ENCODE results near the gene SEC63.
"Not testable (repeated sequence)": the region's sequence is repeated elsewhere in the genome, so short reads cannot be mapped to it uniquely, and the experiment has no call there.

The SEC63 gene

GRCh38 chr6:107917451-107918375 is 40.3 kb downstream of the SEC63 start:
- peak in 1 of 2 experiments; percentile 13 for DNase-seq

DNA sequence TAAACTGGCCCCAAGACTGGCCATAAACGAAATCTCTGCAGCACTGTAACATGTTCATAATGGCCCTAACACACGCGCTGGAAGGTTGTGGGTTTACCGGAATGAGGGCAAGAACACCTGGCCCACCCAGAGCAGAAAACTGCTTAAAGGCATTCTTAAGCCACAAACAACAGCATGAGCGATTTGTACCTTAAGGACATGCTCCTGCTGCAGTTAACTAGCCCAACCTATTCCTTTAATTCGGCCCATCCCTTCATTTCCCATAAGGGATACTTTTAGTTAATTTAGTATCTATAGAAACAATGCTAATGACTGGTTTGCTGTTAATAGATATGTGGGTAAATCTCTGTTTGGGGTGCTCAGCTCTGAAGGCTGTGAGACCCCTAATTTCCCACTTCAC is 41.0 kb downstream of the SEC63 start:
- DNase-seq: not testable (repeated sequence)

DNA sequence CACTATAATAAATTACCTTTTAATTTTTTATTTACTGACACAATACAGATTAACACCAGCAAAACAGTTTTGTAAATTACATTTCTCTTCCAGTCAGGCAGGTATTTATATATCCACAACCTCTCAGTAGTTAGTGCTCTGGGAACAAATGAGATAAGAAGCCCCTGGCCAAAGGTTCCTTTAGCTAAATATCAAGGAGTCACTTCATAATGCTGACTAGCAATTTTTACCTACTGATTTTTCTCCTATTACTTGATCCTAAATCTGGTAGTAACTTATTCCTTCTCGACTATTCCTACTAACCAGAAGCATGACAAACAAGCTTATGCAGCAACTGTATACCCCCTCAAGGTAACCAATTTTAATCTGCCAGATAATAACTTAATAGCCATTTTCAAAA is 46.3 kb downstream of the SEC63 start:
- no peak for DNase-seq

DNA sequence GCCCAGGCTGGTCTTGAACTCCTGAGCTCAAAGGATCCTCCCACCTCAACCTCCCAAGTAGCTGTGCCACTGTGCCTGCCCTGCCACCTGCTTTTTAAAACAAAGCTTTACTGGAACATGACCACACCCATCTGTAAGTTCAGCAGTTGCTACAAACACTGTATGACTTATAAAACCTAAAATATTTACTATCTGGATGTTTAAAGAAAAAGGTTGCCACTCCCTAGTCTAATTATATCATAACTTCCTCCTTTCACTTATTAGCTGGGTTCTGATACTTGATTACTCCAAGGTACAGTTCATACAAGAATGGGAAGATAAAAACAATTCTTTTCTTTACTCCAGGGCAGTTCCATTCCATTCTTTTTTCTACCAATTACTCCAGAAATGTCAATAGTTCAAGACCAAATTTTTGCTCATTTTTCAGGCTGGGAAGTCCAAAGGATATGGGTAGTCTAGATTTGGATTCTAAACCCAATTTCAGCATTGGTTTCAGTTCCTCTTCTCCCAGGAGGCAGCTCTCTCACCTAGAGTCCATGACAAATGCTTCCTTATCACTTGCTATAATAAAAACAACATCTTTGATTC is 63.1 kb downstream of the SEC63 start:
- no peak for DNase-seq

- DNase-seq: not testable (repeated sequence)
Observed at GRCh38 chr6:107890431-107890830, 67.6 kb downstream of the SEC63 start.

DNA sequence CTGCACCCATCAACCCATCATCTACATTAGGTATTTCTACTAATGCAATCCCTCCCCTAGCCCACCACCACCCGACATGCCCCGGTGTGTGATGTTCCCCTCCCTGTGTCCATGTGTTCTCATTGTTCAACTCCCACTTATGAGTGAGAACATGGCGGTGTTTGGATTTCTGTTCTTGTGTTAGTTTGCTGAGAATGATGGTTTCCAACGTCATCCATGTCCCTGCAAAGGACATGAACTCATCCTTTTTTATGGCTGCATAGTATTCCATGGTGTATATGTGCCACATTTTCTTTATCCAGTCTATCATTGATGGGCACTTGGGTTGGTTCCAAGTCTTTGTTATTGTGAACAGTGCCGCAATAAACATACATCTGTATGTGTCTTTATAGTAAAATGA is 72.1 kb downstream of the SEC63 start:
- DNase-seq: not testable (repeated sequence)

- DNase-seq: no peak
Observed at GRCh38 chr6:107879941-107880340, 78.1 kb downstream of the SEC63 start.

DNA sequence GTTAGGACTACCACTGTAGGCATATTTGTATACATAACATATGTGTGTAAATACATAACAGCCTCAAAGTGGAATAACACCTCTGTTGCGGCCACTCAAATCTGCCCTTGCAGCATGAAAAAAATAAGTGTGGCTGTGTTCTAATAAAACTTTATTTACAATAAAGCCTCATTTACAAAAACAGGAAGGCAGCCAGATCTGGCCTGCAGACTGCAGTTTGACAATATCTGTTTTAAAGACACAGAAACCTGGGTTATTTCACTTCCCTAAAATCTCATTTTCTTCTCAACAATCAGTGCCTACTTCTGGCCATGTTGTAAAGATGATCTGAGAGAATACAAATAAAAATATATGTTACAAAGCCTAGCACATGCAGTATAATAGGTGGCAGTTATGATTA is 80.0 kb downstream of the SEC63 start:
- no peak for DNase-seq

- no peak for DNase-seq
Observed at GRCh38 chr6:107871976-107872375, 86.0 kb downstream of the SEC63 start.

DNA sequence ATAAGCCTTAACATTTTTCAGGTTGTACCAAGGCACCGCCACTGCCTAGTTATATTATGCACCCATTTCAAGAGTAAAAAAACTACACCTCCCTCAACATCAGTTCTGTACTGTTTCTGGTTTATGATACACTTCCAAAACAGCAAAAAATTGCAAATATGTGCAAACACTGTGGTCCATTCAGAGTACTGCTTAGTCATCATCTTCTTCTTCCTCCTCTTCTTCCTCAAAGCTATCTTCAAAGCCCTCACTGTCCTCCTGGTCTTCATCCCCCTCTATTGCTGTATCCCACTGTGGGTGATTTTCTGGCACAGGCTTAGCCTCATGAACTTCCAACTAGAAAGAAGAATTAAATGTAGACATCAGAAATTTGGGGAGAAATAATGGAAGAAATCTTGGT is 86.5 kb downstream of the SEC63 start:
- DNase-seq: not testable (repeated sequence)

DNA sequence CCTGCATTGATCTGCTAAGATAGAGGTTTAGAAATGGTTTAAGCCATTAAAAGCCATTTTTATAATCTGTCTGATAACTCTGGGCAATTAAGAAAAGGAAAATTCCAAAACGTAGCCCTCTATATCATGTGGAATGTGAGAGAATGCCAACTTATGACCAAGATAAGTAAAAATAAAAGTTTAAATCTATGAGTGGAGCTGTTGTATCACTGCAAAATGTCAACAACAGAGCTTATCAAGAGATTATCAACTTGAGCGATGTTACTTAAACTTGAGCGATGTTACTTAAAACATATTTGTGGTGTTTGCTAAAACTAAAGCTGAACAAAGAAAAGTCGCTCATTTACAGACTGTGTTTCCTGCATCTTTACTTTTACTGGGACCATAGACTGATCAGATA is 87.0 kb downstream of the SEC63 start:
- no peak for DNase-seq

DNA sequence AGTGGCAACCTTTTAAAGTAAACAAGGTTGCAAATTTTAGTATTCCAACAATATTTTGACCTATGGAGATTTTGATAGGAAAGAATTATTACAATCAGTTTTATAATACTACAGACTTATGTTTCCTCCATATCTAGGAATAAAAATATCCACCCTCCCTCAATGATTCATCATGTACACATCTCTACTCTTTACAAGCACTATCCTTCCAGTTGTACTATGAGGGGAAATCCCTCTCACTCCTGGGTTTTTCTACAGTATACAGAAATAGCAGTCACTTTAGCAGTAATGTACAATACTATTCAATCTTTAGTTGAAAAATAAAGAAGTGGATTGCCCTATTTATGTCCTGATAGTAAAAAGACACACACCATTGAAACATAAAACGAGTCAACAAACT is 87.6 kb downstream of the SEC63 start:
- no peak for DNase-seq

DNA sequence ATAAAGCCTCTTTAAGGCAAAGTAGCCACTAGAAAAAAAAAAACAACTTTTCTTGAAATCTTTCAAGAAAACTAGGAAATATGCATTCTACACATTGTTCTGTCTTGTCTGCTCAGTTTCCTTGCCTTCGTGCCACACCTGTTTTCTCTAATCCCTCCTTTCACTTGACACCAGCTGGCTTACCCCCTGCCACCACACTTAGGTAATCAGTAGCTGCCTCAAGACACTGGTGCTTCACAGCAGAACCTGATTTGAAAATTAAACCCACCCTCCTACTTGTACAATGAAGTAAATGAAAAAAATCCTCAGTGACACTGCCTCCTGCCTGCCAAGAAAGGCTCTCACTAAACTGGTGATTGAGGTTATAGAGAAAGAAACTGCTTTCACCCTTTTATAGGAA is 88.1 kb downstream of the SEC63 start:
- DNase-seq: no peak

DNA sequence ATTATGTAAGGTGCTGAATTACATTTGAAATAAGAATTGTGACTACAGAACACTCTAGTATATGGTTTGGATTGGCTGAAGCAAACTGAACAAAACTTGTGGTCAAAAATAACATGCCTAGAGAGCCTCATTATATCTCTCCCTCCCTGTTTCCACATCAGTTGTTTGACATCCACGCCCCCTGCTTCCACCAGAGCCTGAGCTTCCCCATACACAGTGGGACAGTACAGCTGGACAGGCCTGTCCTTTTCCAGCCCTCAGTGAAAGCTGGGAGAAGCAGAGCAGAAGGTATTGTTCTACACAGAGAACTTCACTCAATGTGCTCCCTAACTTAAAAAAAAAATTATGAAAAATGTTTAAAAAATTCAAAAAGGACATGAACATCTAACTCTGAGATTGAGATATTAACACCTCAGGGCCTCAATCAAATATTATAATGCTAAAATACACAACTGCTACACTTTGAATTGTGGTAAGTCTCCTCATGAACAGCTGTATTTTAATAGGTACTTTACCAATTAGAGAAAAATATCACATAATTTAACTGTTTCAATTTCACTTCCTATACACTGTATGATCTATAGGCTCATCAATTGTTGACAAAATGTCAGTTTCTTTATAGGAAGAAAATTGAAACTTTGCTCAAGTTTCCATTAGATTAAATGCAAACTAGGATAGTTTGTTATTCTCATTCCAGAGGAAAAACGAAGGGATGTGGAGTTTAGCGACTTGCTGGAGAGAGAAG is 89.0 kb downstream of the SEC63 start:
- no peak for DNase-seq

- DNase-seq: no peak
Observed at GRCh38 chr6:107867302-107867615, 90.7 kb downstream of the SEC63 start.

DNA sequence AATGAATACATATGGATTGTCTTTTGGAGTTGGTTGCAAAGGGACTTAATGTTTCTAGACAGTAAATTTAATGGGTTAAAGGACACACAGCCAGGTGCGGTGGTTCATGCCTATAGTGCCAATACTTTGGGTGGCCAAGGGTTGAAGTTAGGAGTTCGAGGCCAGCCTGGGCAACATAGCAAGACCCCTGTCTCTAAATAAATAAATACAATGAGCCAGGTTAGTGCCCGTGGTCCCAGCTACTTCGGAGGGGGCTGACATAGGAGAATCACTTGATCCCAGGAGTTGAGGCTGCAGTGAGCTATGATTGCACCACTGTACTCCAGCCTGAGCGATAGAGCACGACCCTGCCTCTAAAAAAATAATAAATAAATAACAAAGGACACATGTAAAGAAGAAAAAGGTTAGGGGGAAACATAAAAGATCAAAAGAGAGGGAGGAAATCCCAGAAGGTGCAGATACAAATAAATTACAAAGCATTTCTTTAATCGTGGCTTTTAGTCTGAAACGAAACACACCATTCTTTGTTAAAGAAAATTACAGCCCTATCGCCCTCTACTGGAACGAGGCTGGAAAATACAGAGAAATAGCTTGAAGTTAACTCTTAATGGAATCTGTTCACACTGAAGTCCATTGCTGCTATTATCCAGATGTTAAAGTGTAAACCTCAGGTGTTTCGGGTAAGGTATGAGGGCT is 91.3 kb downstream of the SEC63 start:
- DNase-seq: no peak

GRCh38 chr6:107864226-107865127 is 93.5 kb downstream of the SEC63 start:
- no peak for DNase-seq

DNA sequence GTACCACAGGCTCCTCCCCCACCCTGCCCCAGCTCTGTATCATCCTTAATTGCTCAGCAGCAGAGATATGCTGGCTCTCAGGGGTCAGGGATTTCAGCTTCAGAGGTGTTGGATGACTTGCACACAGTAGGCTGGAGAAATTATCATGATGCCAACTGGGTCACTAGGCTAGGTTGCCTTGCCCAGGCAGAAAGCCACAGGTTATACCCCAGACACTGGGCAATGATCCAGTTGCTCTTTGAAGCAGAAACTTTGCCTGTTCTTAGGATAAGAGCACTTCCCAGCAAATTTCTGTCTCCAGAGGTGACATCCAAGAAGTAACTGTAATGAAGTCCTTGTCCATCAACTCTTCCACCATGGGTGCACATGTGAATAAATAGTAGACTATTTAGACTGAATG is 95.6 kb downstream of the SEC63 start:
- DNase-seq: no peak

DNA sequence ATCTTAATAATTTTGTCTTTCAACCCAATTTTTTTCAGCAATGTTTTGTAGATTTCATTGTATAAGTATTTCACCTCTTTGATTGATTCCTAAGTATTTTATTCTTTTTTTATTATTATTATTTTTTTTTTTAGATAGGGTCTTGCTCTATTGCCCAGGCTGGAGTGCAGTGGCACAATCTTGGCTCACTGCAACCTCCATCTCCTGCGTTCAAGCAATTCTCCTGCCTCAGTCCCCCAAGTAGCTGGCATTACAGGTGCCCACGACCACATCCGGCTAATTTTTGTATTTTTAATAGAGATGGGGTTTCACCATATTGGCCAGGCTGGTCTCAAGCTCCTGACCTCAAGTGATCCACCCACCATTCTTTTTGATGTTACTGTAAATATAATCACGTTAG is 97.0 kb downstream of the SEC63 start:
- DNase-seq: not testable (repeated sequence)

GRCh38 chr6:107860144-107860543 is 97.9 kb downstream of the SEC63 start:
- DNase-seq: not testable (repeated sequence)

DNA sequence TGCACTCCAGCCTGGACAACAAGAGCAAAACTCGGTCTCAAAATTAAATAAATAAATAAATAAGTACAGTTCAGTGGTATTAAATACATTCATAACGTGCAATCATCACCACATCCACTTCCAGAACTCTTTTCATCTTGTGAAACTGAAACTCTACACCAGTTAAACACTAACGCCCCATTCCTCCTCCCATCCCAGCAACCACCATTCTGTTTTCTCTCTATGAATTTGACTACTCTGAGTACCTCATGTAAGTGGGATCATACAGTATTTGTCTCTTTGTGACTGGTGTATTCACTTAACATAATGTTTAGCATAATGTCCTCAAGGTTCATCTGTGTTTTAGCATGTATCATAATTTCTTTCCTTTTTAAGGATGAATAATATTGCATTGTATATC is 104.8 kb downstream of the SEC63 start:
- DNase-seq: no peak

- no peak for DNase-seq
Observed at GRCh38 chr6:107849325-107849724, 108.7 kb downstream of the SEC63 start.
